HG03354 (cell line): Measurements from ENCODE around the gene DHRS3.
"Not testable (repeated sequence)": the region's sequence is repeated elsewhere in the genome, so short reads cannot be mapped to it uniquely, and the experiment has no call there.

Experiments used
- ATAC-seq: cut with Tn5 transposase; IDR thresholded peaks from one replicate; pipeline ENCODE4 v1.9.1; 2021; ENCODE audit warnings: mild to moderate bottlenecking; ENCODE audit not compliant: unreplicated experiment, poor library complexity, severe bottlenecking

DHRS3 gene

DNA sequence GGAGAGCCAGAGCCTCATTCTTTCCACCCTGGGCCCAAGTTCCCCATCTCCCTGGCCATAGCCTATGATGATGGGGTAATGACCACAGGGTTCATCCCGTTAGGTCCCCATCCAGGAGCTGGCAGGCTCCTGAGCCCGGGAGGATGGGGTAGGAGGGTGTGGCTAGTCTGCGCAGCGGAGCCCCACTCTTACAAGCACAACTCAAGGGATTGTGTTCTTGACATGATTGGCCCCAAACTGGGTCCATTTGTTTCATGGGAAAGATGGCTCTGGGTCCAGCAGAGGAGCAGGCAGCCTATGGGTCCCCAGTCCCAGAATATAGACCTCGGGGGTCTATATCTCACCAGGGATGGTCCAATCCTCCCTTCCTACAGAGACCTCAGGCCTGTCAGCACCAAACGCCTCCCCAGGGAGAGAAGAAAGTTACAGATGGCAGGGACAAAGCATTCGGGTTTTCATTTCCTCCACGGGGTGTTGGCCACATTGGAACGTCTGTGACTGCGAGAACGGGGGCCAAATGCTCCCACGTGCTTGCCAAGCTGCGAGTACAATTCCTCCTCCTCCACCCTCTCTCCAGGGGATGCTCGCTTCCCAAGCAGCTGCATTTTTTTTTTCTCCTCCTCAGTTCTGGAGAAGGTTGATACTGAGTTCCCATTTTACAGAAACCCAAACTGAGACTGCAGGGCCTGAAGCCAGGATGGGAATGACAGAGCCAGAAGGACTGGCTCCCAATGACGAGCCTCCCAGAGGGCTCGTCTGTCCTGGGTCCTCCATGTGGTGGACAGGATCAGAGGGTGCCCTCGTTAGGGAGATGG lies 71.0 kb downstream of the DHRS3 start:
- ATAC-seq = no peak

DNA sequence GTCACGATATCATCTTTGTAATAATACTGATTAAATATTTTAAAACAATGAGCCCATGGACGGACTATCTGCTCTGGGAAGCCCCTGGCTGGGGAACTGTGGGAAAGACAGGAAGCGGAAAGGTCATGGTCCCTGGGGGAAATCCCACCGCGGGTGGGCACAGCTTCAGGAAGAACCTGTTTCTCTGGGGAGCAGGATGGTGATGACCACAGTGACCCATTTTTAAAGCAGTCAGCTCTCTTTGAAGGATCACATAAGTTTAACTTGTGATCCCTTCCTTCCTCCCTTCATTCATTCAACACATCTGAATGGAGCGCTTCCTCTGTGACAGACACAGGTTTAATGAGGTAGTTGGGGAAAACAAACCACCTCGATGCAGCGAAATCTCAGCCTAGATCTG lies 73.0 kb downstream of the DHRS3 start:
- ATAC-seq = no peak

DNA sequence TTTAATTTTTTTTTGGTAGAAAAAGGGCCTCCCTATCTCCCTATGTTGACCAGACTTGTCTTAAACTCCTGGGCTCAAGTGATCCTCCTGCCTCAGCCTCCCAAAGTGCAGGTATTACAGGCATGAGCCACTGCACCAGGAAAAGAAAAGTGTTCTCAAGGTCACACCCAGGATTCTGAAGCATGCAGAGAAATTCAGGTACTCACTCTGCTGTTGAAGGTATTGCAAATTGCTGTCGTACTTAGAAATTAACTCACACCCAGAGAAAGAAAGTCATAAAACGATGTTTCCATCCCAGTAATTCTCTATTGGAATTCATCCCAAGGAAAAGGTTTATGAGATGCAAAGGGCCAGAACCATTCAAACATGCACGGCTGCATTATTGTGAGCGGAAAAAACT lies 73.7 kb downstream of the DHRS3 start:
- ATAC-seq = no peak

DNA sequence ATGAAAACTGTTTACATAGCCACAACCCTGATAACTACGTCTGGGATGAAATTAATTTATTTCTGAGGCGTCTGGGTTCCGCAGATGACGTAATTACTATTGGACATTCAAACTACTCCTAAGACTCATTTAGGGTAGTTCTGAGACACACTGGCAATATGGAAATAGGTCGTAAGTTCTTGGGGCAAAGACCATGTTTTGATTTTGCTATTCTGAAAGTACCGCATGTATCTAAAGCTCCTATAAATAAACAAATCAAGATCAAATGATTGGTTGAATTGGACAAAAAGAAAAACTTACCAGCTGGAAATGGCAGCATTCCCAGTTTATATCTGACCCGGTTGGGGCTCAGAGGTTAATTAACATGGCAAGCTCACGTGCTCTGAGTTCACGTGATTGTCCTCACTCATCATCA lies 74.3 kb downstream of the DHRS3 start:
- no peak for ATAC-seq

DNA sequence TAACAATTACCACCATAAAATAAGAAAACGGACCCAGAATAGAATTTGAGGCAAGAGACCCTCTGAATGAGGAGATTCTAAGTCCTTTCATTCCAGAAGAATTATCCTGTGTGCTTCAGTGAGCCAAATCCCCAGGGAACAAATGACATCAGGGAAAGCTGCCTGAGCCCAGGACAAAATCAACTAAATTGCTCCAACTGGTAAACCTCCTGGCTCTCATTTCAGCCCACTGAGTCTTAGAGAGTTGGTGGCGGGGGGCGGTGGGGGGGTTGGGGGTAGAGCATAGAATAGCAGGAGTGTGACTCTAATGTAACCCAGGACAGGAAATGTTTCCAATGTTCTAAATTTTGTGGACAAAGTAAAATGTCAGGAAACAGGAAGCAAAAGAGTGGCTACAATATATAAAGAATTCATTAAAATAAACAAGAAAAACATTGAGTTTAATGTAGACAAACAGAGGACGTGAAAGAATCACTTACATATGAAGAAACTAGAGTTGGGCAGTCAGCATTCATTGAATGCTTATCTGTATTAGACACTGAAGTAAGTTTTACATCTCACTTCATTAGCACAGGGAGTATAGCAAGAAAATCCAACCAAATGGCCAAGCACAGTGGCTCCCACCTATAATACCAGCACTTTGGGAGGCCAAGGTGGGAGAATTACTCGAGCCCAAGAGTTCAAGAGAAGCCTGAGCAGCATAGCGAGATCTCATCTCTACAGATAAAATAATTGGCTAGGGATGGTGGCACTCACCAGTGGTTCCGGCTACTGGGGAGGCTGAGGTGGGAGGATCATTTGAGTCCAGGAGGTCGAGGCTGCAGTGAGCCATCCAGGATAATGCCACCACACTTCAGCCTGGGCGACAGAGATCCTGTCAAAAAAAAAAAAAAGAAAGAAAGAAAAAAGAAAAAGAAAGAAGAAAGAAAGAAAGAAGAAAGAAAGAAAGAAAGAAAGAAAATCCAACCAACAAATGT lies 75.1 kb downstream of the DHRS3 start:
- ATAC-seq = no peak

DNA sequence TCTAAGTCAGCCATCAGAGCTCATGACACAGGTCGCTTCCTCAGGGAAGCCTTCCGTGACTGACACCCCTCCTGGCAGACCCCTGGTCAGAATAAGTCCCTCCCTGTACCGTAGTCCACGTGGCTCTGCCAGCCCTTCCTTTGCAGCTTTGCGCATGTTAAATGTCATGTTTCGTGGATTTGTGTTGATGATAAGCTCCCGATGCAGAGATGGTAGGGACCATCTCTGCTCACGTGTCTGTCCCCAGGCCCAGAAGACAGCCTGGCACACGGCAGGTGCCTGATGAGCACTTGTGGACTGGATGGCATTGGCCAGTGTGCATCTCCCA lies 75.9 kb downstream of the DHRS3 start:
- ATAC-seq = no peak

DNA sequence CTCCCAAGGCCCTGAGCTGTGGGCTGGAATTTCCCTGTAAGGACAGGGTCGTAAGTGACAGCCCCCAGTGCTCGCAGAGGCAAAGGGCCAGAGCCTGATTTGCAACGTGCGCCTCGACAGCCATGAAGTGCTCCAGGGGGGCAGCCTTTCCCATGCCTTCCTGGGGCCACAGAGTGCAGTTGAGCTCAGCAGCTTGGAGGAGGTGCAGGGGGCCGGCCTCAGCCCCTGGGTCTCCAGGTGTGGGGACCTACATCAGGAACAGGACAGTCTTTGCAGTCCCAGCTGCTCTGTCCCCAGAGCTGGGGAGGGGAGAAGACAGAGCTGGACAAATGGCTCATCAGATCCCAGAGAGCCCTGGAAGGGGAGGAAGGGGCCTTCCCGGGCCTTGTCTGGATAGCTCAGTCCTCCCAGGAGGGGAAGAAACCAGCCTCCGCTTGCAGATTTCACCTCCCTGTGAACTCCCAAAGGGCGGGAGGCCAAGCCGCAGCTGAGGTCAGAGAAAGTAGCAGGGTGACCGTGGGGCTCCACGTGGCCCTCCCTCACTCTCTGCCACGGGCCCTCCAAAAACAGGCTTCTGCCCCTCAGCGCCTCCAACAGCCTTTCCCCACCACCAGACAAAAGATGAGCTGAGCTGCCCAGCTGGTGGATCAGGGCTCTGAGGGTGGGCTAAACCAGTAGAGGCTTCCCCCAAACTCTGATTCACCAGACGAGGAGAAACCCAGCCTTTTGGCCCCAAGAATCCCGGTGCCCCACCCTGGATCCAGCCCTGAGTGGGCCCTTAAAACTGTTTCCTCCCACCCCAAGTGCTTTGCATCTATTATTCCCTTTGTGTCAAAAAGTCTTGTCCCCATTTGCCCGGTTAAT lies 76.5 kb downstream of the DHRS3 start:
- no peak for ATAC-seq

DNA sequence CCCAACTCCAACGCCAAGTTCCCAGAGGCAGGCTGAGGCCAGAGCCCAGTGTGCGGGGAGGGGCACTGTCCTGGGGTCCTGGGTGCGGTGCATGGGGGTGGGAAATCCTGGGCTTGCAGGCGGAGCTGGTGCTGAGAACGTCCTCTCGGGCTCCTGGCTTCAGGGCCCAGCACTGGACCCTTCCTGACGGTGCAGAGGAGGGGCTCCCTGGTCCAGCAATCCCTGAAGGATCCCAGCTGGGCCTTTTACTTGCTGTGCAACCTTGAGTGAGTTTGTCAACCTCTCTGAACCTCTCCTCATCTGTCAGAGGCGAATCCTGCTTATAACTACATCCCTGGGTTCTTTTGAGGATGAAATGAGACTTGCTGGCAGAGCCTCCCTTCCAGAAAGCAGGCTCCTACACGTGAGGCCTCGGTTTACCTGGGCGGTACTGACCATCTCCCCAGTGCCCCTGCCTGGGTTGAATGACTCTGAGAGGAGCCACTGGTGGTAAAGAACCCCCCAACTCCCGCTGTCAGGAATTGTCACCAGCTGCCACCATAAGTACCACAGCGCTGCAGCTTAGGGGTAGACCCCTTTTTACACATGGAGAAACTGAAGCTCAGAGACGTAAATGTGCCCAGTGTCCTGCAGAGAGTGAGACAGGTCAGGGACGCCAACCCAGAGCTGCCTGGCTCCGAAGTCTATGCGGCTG lies 77.3 kb downstream of the DHRS3 start:
- no peak for ATAC-seq

DNA sequence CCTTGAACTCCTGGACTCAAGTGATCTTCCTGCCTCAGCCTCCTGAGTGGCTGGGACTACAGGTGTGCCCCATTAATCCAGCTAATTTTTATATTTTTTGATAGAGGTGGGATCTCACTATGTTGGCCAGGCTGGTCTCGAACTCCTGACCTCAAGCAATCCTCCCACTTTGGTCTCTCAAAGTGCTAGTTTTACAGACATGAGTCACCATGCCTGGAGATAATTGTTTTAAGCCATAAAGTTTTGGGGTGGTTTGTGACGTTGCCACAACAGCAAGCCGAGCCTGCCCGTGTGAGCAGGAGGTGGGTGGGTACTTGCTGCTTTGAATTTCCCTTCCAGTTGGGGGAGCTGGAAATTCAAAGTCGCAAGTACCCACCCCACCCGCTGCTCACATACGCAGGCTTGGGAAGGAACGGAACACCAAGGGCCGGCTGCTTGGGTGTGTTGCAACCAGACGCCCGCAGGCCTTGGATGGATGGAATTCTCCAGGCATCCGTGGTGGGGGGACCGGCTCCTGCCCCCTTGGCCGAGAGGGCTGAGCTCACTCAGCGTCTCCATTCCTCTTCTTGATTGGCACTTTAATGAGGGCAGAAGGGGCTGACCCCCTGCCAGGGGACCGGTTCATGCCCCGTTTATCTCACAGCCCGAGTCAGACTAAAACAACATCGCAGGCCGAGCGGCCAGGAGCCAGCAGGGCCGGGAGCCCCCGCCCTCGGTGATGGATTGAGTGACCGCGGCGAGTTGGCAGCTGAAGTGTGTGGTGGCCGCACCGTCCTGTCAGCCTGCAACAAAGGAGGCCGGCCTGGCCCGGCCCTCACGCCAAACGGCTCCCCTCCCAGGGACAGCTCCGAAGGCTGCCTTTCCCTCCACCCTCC lies 78.1 kb downstream of the DHRS3 start:
- no peak for ATAC-seq

DNA sequence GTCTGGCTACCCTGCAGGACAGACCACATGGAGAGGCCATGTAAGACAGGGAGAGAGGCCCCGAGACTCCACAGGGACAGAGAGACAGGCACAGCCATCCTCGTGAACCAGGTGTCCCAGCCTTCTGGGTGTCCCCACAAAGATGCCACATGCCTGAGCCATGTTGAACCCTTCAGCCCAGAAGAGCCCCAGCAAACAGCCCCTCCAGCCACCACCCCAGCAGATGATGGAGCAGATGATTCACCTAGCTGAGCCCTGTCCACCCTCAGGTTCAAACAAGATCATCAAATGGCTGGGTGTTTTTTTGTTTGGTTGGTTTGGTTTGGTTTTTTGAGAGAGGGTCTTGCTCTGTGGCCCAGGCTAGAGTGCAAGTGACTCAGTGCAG lies 78.7 kb downstream of the DHRS3 start:
- no peak for ATAC-seq

DNA sequence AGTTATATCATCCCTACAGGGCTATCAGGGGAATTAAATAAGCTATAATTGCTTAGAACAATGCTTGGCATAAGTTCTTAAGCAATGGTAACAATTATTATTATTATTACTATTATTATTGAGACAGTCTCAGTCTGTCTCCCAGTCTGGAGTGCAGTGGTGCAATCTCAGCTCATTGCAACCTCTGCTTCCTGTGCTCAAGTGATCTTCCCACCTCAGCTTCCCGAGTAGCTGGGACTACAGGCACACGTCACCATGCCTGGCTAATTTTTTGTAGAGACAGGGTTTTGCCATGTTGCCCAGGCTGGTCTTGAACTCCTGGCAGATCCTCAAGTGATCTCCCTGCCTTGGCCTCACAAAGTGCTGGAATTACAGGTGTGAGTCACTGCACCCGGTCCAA lies 79.5 kb downstream of the DHRS3 start:
- not testable (repeated sequence) for ATAC-seq

DNA sequence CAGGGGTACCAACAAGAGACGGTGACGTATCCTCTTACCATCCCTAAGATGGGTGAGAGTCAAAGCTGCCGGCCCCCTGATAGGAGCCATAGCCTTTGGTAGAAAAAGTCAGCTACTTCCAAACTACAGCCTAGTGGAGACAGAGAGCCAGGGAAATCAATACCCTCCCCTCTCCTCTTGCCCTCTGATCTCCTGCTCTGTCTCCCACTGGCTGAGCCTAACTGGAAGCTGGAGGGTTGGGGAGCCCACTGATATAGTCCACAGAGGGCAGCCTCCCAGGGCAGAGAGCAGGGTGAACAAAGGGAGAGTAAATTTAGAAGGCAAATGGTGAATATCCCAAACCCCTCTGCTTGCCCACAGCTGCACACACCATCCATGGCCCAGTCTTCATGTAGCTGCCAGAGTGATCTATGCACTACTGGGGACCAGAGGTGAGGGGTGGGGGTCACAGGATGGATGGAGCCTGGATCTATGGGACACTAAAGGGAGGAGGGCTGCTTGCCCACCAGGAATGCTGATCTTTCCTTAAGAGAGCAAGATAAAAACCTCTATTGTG lies 80.0 kb downstream of the DHRS3 start:
- ATAC-seq = no peak

DNA sequence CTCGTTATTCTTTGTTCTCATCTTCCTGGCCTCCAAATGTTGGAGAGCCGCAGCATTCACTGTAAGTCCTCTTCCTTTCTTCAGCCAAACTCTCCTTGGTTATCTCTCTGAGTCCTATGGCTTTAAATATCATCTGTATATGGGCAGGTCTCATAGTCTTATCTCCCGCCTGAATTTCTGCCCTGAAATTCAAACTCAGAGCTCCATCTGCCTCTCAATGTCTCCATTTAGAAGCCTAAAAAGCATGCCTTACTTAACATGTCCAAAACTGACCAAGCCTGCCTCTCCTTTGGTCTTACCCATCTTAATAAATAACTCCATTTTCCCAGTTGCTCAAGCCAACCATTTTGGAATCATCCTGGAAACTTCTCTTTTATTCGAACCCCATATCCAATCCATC lies 80.7 kb downstream of the DHRS3 start:
- ATAC-seq = no peak

DNA sequence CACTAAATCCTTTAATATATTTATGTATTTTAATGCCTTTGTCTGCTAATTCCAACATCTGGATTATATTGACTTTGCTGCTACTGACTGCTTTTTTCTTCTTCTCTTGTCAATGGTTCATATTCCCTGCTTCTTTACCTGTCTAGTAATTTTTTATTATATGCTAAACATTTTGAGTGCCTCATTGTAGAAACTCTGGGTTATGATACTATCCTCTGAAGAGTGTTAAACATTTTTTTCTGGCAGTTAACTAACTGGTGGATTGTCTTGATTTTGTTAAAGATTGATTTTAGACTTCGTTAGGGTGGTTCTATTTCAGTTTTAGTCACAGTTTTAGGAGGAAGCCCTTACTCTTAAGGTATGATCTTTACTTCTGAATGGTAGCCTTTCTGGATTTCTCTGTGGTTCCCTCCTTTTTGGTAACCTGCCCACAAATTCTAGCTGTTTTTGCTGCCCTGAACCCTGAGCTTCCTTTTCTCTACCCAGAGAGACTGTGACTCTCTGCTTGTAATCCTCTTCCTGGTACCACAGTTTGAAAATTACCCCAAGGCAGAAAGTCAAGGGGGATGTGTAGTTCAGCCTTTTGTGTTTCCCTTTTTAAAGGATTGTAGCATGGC lies 81.9 kb downstream of the DHRS3 start:
- ATAC-seq = no peak

DNA sequence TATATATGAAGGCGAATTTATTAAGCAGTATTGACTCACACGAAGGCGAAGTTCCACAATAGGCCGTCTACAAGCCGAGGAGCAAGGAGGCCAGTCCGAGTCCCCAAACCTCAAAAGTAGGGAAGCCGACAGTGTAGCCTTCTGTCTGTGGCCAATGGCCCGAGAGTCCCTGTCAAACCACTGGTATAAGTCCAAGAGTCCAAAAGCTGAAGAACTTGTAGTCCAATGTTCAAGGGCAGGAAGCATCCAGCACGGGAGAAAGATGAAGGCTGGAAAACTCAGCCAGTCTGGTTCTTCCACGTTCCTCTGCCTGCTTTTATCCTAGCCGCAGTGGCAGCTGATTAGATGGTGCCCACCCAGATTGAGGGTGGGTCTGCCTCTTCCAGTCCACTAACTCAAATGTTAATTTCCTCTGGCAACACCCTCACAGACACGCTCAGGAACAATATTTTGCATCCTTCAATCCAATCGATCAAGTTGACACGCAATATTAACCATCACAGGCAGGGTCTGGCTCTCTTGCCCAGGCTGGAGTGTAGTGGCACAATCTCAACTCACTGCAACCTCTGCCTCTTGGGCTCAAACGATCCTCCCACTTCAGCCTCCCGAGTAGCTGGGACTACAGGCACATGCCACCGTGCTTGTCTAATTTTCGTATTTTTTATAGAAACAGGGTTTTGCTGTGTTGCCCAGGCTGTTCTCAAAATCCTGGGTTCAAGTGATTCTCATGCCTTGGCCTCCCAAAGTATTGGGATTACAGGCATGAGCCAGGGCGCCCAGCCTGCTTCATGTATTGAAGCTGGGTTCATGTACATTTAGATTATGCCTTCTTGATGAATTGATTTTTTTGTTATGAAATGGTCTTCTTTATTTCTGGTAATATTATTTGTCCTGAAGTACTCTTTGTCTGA lies 85.3 kb downstream of the DHRS3 start:
- no peak for ATAC-seq

DNA sequence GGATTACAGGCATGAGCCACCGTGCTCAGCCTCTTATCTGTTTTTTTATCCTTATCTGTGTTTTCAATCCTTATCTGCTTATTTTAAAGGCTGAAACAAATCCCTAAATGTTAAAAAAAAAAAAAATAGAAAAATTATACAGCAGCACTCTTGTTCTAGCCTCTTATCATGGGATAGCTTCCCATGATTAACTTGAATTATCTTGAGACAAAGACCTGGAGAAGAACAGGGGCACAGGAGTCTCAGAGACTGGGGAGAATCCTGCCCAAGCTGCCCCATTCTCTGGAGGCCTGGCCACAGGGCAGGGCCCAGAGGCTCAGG lies 86.9 kb downstream of the DHRS3 start:
- no peak for ATAC-seq
